Hindlimb muscle (tissue), 1 donor: ENCODE results near the gene MFNG. TPM values are rescaled to one million over a fixed set of nuclear protein-coding genes. Genes with fewer than 3 reads are reported as not detected.

Experiments
- DNase-seq: peaks from one replicate; pipeline ENCODE4 v3.0.0-alpha.2; 2013
- polyA plus RNA-seq: library from polyadenylated mRNA; unstranded; fragments of 120-200 nt; gene quantifications from one replicate; pipeline ENCODE4 v1.2.1, GENCODE V29; 2013; ENCODE audit not compliant: insufficient read length

MFNG gene
- polyA plus RNA-seq, 1 donor: 7.7 TPM

DNA sequence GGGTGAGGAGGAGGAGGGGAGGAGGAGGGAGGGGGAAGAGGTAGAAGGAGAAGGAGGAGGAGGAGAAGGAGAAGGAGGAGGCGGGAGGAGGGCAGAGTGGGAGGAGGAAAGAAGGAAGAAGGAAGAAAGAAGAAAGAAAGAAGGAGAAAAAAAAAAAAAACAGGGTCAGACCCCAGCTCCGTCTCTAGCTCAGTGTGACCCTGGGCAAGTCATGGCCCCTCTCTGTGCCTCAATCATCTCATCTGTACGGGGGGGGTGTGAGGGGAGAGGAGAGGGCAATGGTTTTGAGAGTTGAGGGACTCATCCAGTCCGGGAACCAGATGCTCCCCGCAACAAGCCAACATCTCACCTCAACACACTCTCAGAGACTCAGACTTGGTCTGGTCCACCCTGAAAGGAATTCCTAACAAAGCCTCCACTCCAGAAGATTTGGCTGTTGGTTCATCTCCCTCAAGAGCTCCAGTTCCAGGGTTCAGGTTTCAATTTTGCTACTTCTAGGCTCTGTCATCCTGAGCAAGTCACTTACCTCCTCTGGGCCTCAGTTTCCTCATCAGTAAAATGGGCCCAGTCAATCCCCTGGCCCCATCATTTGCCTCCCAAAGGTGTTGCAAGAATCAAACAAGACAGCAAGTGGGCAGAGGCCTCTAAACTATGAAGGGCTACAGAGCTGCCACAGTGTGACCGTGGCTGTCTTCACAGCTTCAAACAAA, 25.4 kb upstream of the MFNG start:
- DNase-seq: no peak

GRCh38 chr22:37510091-37510490, 23.9 kb upstream of the MFNG start:
- DNase-seq: no peak

GRCh38 chr22:37509059-37509860, 23.1 kb upstream of the MFNG start:
- DNase-seq: no peak

DNA sequence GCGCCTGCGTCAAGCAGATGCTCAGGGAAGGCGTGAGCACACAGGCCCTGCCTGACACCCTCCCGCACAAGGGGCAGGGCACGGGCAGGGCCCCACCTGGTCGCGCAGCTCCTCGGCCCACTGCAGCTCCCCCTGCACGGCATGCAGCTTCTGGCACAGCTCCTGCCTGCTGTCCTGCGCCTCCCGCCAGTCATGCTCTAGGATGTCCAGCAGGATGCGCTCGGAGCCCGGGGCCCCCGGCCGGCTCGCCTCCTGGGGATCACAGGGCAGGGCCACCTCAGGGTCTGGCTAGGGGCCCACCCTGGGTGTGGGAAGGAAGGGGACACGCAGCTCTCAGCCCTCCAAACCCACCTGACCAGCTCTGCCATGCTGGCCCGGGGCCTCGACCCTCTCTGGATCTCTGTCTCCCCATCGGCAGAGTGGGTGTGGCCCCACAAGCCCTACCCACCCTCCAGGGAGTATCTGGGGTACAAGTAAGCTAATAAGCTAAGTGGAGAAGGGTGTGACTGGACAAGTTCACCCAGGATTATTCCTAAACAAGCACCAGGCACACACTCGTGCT, 22.3 kb upstream of the MFNG start:
- DNase-seq: no peak

GRCh38 chr22:37507731-37508130, 21.5 kb upstream of the MFNG start:
- no peak for DNase-seq

GRCh38 chr22:37505989-37506388, 19.8 kb upstream of the MFNG start:
- no peak for DNase-seq

DNA sequence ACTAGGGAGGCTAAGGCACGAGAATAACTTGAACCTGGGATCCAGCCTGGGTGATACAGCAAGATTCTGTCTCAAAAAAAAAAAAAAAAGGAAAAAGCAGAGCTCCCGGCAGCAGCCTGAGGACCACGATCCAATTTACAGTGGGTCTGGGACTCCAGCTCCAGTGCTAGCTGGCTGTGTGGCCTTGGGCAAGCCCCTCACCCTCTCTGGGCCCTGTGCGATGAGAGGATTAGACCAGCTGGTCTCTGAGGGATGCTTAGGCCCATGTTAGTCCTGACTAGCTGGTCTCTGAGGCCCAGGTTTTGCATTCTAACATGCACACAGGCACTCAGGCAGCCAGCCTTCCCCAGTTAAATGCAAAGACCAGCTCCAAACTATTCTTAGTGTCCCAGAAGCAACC, 19.4 kb upstream of the MFNG start:
- DNase-seq: no peak

- no peak for DNase-seq
Observed at GRCh38 chr22:37504964-37505363, 18.8 kb upstream of the MFNG start.

- no peak for DNase-seq
Observed at GRCh38 chr22:37503850-37504249, 17.7 kb upstream of the MFNG start.

- no peak for DNase-seq
Observed at GRCh38 chr22:37503183-37503683, 17.0 kb upstream of the MFNG start.

- no peak for DNase-seq
Observed at GRCh38 chr22:37502342-37503182, 16.4 kb upstream of the MFNG start.

DNA sequence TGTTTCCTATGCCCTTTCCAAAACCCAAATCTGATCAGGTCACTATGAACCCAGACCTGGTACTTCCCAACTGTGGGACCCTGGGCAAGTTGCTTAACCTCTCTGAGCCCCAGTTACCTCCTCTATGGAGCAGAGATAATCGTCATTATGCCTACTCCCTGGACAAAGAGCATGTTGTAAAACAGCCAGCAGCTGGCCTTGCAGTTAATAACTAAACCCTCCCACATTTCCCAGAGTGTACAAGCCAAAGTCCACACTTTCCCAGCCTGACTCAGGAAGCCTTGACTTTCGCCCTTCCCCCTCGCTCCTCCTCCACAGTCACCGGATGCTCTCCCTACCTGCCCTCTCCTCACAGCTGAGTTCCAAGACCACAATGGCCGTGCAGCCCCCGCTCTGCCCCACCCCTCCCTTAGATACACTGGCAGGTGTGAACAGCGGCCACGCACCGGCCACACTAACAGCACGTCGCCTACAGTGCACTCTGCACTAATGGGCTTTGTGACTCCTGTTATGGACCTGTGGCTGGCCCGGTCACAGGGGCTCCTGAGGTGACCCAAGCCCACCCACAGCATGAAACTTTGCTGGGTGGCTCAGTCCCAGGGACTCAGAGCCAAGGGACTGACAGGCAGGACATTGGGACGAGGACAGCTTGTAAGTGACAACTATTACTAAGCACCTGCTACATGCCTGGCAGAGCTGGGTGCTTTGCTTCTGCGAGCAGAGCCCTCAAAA, 15.6 kb upstream of the MFNG start:
- peak; percentile 71 for DNase-seq

- DNase-seq: no peak
Observed at GRCh38 chr22:37500745-37501609, 14.8 kb upstream of the MFNG start.

GRCh38 chr22:37499789-37500540, 13.8 kb upstream of the MFNG start:
- no peak for DNase-seq

DNA sequence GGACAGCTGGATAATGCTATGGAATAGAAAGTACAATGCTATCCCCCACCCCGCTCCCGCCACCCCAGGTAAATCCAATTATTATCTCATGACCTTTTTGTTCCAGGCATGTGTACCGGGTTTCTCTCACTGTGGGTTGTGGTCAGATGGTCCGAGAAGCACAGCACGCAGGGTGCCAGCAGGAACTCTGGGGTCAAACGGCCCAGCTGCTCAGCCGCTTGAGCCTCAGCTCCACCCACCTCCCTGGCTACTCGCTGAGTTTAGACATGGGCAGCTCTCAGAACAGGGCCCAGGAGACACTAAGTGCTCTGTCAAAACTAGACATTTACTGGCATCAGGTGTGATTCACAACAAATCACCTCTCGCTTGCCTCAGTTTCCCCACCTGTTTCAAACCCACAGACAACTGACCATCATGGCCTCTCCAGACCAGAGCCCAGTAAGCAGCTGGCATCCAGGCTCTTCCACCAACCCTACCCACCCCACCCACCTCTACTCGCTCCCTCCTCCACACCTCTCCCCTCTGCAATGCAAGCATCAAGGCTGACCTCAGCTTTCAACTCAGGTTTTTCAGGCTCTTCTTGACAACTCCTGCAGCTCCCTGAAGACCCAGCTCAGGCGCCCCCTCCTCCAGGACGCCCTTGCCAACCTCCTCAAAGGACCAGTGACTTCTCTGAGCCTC, 13.0 kb upstream of the MFNG start:
- no peak for DNase-seq

- DNase-seq: no peak
Observed at GRCh38 chr22:37498289-37498909, 12.2 kb upstream of the MFNG start.

DNA sequence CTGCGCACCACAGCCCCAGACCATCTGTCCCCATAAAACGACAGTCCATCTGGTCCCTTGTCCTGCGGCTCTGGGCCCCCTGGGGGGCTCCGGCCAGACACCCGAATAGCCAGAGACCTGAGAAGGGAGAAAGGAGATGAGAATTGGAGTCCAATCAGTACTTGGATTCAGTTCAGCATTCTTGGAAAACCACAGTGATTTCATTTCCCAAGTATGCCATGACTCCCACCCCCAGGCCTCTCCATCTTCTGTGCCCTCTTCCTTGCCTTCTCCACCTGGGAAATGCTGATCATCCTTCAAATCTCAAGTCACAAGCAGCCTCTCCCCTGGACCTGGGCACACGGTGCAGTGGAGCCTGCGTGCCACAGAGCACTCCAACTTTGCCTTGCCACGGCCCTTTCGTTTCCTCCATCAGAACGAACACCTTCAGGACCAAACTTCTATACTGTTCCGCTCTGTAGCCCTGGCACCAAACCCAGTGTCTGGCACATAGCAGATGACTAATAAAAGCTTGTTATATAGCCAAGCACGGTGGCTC, 10.9 kb upstream of the MFNG start:
- no peak for DNase-seq

DNA sequence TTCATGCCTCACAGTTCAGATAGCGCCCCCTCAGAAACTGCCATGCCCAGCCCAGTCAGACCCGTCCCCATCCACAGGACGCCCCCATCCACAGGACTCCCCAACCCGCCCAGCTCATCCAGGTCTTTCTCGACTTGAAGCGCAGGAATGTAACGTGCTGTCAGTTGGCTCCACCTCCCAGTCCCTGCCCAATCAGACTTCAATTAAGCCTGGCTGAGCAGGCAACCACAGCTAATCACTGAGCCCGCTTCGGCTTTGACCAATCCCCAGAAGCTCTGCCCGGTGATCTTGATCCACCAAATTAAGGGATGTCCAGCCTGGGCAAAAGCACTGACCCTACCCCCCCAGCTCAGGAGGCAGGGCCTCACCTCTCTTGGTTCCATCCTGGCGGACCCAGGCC, 10.5 kb upstream of the MFNG start:
- no peak for DNase-seq

DNA sequence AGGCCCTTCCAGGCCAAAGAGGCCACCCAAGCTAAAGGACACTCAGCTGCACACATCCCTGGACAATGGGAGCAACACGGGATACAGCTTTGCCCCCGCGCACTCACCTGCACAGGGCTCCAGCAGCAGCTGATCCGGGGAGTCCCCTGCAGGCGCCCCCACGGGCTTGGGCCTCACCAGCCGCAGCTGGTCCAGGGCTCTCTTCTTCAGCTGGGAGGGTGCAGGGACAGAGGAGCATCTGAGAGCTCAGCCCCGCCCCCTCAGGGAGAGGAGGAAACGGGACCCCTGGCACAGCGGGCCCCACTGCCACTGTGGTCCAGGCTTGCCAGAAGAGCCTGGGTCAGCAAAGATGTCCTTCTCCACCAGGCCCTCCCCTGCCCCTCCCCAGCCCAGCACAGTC, 7.8 kb upstream of the MFNG start:
- DNase-seq: no peak
